GM18909 (cell line): ENCODE measurements around the gene ANKRD9.

Source experiments
- ATAC-seq: cut with Tn5 transposase; IDR thresholded peaks from one replicate; pipeline ENCODE4 v1.9.1; 2021; ENCODE audit warnings: mild to moderate bottlenecking; ENCODE audit not compliant: unreplicated experiment, poor library complexity

The ANKRD9 gene

DNA sequence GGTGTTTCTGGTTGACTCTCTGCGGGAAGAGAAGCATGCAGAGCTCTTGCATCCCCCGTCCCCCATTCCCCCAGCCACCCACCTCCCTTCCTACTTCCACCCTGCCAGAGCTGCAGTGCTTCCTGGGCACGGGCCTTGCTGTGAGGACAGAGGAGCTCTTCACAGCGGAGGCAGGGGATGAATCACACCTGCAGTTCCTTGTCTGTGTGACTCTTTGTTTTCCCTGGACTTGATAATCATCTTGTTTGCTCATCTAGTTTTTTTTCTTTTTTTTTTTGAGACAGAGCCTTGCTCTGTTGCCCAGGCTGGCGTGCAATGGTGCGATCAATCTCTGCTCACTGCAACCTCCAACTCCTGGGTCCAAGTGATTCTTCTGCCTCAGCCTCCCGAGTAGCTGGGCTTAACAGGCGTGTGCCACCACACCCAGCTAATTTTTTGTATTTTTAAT lies 27.8 kb downstream of the ANKRD9 start:
- ATAC-seq = no peak

DNA sequence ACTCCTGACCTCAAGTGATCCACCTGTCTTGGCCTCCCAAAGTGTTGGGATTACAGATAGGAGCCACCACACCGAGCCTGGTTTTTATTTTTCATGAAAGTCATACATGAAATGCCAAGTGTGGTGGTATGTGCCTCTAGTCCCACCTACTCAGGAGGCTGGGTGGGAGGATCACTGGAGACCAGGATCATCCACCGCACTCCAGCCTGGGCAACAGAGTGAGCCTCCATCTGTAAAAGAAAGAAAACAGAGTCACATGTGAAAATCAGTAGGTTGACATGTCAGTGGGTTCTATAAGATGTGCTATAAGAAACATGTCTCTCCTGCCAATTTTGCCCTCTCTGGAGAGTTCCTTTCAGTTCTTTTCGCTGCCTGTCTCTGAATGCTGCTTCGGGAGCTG lies 28.2 kb downstream of the ANKRD9 start:
- no peak for ATAC-seq

DNA sequence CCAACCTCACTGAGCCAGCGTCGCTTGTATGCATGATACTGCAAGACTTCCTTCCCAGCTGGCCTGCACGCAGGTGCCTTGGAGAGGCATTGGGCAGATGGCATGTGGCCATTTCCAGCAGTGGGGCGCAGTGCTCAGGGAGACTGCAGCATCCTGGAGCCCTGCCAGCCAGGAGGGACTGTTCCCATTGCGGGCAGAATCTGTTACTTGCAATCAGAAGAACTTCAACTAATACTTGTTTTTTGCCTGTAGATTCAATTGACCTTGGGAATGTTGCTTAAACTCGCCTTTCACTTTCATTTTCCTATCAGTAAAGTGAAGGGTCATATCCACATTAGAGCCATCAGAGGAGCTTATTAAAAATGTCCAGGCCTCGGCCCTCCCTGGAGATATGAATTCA lies 29.8 kb downstream of the ANKRD9 start:
- ATAC-seq = no peak

DNA sequence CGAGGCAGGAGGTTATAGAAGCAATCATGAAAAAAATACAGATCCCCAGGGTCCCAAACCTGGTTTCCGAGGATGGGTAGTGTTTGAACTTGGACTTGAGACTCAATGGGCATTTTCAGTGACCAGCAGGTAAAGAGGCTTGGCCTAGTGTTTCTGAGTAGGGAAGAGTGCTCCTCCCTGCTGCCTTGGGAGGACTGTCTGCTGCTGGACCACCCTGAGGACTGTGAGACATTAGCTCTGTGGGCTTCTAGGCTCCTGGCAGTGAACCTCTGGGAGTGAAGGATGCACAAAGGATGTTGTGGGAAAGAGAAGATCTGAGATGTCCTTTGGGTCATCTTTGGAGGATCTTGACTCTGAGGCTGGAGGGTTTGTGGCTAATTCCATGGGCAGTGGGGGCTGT lies 30.5 kb downstream of the ANKRD9 start:
- no peak for ATAC-seq

DNA sequence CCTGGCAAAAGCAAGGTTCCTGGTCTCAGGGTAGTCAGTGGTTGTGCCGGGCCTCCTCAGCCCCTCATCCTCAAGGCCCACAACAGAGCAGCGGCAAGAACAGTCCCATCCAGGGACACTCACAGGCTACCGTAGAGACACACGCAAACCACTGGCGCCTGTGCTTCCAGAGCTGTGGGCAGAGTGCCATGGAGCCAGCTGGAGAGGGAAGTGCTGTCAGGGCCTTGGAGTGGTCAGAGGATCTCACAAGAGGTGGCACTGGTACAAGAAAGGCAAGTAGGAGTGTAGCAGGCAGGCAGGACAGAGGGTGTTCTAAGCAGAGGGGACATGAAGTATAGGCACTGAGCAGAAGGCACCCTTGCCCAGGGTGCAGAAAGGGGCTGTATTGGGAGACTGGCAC lies 34.6 kb downstream of the ANKRD9 start:
- no peak for ATAC-seq

DNA sequence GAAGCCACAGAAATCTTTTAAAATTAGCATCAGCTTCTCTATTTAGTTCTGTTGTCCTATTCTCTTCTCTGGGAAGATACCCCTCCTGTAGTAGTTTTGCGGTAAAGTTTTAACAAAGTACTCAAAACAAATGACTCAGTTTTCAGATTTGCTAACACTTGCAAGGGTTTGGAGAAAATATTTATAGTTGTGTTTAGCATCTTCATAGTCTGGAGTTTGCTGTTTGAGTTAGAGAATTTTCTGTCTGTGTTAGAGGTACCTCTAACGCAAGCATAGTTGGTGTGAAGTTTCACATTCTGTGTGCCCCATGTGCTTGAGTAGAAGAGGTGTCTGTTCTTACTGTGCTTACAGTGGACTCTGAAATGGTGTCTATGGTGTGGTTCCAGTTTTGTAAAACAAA lies 36.0 kb downstream of the ANKRD9 start:
- no peak for ATAC-seq

DNA sequence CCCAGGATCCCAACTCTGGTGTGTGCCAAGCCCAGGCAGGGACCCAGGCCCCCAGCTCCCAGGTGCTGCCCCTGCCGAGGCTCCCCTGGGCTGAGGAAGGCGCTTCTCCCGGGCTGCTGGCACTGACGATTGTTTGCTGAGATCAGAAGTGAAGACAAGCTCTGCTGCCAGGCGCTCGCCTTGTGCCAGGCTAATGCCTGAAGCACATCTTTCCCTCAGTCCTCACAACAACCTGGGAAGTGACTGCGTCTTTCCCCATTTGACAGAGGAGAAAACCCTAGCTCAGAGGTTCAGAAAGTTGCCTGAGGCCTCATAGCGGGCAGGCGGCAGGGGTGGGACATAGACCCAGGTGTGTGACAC lies 36.8 kb downstream of the ANKRD9 start:
- no peak for ATAC-seq

DNA sequence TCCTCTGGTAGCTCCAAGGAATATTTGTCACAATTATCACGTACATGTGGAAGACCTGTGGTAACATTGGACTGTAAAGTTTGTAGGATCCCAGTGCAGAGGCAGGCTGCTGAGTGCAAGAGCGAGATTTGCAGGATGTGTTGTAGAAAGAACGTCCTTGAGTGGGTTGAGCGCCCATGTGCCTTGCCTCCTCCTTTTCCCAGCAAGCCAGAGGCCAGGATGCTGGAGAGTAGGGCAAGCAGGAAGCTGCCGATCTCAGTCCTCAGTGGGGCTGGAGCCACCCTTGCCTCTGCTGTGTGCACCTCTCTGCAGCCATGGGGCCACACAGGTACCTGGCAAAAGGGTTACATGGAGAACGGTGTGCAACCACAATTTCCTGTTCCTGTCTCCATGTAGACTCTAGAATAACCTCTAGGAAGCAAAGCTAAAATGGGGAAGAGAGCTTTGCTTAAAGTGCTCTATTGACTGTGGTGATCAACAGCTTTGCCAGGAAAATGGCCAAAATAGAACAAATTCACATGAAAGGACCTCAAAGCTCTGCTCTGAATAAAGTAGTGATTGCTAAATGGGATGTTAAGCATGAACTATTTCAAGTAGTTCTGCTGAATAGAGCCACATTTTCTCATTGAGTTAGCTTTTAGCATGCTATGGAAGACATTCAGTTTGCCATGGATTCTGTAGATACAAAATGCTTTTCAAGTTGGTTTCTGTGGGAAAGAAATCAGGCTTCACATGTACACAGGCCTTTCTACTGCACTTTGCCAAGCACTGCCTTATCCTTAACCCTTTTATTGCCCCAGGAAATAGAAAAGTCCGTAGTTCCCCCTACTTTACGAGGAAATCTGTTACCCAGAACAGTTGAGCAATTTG lies 37.4 kb downstream of the ANKRD9 start:
- ATAC-seq = no peak

DNA sequence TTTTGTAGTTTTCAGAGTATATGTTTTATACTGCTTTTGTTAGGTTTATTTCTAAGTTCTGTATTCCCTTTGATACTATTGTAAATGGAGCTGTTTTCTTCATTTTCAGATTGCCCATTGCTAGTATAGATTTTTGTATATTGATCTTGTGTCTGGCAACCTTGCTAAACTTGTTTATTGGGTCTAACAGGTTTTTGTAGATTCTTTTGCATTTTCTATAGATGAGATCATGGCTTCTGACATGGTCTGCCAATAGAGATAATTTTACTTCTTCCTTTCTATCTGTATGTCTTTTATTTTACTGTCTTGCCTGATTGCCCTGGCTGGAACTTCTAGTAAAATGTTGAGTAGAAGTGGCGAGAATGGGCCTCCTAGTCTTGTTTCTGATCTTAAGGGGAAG lies 40.3 kb downstream of the ANKRD9 start:
- no peak for ATAC-seq

DNA sequence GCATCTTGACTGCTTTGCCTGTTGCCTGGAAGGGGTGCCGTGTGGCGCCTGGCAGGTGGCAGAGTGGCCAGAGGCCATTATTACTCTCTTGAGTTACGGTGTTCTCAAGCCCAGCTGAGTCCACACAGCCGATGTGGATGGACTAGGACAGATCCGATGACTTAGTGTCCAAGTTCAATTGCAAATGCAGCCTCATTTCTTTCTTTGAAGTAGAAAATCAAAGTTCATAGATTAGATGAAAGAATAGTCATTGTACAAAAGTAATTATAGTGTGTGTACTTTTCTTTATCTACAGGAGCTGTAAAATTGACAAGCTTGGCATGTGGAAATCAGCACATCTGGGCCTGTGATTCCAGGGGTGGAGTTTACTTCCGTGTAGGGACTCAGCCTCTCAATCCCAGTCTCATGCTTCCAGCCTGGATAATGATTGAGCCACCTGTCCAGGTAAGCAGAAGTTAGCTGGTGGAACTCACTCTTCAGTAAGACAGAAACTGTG lies 44.7 kb downstream of the ANKRD9 start:
- ATAC-seq = no peak

DNA sequence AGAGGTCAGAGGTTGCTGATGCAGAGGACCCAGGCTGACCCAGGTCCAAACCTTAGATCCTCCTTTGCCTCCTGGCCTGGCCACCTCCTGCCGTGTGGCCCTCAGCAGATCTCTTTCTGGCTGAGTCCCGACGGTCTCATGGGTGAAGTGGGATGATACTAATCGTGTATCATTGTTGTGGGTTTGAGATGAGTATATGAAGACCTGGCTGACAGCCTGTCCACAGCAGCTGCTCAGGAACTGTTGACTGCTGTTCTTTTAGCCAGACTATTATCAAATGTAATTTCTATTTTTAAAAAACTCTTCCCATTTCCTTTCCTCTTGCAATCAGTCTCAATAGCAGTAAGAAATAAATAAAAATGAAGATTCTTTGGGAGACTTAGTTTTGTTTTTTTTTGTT lies 45.6 kb downstream of the ANKRD9 start:
- ATAC-seq = no peak

DNA sequence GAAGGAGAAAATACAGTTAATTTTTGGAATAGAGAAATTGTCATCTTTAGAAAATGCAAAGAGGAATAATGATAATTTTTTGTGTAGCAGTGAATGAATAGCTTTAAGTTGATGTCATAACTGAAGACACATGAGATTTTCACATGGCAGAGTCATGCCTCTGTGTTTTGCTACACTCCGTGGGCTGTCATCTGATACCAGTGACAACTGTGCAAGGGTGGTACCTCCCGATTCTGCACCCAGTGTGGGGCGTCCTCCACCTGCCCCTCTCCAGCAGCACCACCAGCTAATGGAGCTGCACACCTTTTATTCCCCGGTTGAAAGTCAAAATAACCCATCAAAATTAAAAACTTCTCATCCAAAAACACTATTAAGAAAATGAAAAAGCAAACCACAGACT lies 47.2 kb downstream of the ANKRD9 start:
- ATAC-seq = no peak

DNA sequence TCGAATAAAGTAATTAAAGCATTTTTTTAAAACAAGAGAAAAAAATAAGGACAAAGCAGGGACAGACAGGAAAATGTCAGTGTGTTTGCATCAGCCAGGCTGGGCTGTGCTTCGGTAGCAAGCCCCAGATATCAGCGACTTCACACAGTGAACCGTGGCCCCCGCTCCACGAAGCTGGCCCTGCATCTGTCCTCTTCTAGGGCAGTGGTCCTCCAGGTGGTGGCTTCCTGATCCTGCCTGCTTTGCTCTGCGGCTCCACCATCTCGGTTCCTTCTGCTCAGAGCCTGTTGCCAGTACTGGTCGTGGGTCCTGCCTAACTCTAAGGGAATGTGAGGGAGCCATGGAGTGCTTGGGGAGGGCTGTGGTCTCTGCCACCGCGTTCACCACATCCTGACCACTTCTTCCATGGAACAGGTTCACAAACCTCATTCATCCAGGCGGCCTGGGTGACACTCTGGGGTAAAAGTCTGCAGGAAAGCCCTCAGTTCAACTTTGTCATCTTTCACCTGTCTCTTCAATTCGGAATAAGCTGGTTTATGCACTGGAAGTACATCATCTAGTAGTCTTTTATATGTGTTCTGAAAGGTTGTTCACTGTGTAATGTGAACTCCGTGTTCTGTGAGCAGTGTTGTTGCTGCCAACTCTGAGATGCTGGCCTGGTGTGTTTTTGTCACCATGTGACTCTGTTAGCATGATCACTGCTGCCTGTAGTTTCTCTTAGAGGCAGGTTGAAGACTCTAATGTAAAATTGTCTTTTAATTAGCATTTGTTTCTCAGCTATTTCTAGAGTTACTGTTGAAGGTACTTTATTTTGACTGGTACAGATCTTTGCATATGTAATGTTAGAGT lies 47.9 kb downstream of the ANKRD9 start:
- no peak for ATAC-seq

DNA sequence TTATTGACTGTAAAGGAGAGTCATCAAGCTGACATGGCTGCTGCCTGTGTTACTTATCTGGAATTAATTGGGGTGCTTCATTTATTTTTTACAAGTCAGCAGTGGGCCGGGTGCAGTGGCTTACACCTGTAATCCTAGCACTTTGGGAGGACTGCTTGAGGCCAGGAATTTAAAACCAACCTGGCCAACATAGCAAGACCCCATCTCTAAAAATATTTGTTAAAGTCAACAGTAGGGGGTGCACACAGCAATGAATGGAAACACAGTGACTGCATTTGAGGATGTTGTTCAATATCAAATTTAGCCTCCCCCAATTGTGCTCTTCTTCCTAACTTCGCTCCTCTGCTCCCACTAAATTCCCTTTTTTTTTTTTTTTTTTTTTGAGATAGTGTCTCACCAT lies 52.1 kb downstream of the ANKRD9 start:
- no peak for ATAC-seq

DNA sequence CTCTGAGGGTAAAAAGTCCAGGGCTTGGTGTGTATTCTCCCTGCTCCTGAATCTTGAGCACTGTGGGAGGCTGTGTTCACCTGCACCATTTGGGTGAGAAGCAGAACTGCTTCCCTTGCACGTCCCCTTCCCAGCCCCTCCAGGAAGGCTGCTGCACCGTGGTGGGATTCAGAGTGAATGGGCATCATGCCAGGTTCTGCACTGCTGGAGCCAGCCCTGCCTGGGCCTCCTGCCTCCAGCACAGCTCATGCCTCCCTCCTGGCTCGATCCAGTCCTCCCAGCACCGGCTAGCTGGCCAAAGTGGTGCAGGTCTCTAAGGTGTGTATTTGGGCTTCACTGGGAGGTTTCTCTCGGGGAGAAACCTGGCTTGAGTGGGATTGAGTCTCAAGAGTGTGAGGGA lies 54.9 kb downstream of the ANKRD9 start:
- no peak for ATAC-seq

DNA sequence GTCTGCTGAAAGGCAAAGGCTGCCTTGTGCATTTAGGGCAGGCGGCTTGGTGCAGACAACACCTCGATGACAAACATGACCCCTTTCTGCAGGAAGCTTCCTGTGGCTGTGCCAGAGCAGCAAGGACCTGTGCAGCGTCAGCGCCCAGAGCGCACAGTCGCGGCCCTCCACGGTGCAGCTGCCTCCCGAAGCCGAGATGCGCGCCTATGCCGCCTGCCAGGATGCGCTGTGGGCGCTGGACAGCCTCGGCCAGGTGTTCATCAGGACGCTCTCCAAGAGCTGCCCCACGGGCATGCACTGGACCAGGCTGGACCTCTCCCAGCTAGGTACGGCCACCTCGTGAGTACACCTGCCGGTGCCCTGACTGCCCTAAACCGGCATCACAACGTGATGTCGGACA lies 57.3 kb downstream of the ANKRD9 start:
- no peak for ATAC-seq
